Measurements from ENCODE around the gene TNS3. TPM values are rescaled to one million over a fixed set of nuclear protein-coding genes. Genes with fewer than 3 reads are reported as not detected.
A peak's percentile ranks its signal among the peaks of the same experiment; 100 is the strongest.

TNS3 gene
- total RNA-seq, 1 donor from 2014 or later: 30.3 TPM

- CTCF ChIA-PET: no interaction called here
Observed at GRCh38 chr7:47453093-47454061, 128.5 kb downstream of the TNS3 start.

GRCh38 chr7:47452715-47453092, 129.2 kb downstream of the TNS3 start:
- CTCF ChIA-PET: no interaction called here
- H3K27ac Mint-ChIP-seq: no peak overlapping the region
- DNase-seq: no peak

More at GRCh38 chr7:47453093-47454061, 128.5 kb downstream of the TNS3 start:
- DNase-seq: no peak
- intact Hi-C loops (cut with micrococcal nuclease): no loop called here
- no peak for TF ChIP-seq CTCF (IDR thresholded peaks at IDR 0.05)
- Mint-ChIP-seq H3K27ac (peak overlapping the region; percentile 59), H3K27me3 (no peaks in the 10 kb centered on the region), H3K36me3 (ENCODE audit: low read depth) (peaks cover 7% of the 10 kb centered on the region), H3K4me1 (peaks cover 18% of the 10 kb centered on the region), H3K4me3 (no peak overlapping the region), H3K9me3 (no peaks in the 10 kb centered on the region)
- ATAC-seq (ENCODE audit: low read depth): no peak
- POLR2A ChIA-PET: no interaction called here

GRCh38 chr7:47452295-47452694, 129.6 kb downstream of the TNS3 start:
- DNase-seq (no peak), ATAC-seq (ENCODE audit: low read depth) (no peak)
- intact Hi-C loops (cut with micrococcal nuclease): no loop called here
- Mint-ChIP-seq H3K4me3 (no peak overlapping the region), H3K36me3 (ENCODE audit: low read depth) (peaks cover 7% of the 10 kb centered on the region), H3K27ac (no peak overlapping the region), H3K9me3 (no peaks in the 10 kb centered on the region), H3K4me1 (peaks cover 15% of the 10 kb centered on the region), H3K27me3 (no peaks in the 10 kb centered on the region)
- TF ChIP-seq CTCF (IDR thresholded peaks at IDR 0.05): no peak
- ChIA-PET POLR2A (no interaction called here), CTCF (no interaction called here)

More at GRCh38 chr7:47452715-47453092, 129.2 kb downstream of the TNS3 start:
- Mint-ChIP-seq H3K27me3 (no peaks in the 10 kb centered on the region), H3K4me3 (no peak overlapping the region), H3K4me1 (peaks cover 13% of the 10 kb centered on the region), H3K36me3 (ENCODE audit: low read depth) (peaks cover 7% of the 10 kb centered on the region), H3K9me3 (no peaks in the 10 kb centered on the region)
- intact Hi-C loops (cut with micrococcal nuclease): no loop called here
- POLR2A ChIA-PET: no interaction called here
- ATAC-seq (ENCODE audit: low read depth): no peak
- TF ChIP-seq CTCF (IDR thresholded peaks at IDR 0.05): no peak

- H3K4me3 Mint-ChIP-seq: no peak overlapping the region
- H3K9me3 Mint-ChIP-seq: no peaks in the 10 kb centered on the region
- ChIA-PET POLR2A (no interaction called here), CTCF (no interaction called here)
- TF ChIP-seq CTCF (IDR thresholded peaks at IDR 0.05): no peak
- H3K27ac Mint-ChIP-seq: no peak overlapping the region
- no peaks in the 10 kb centered on the region for H3K27me3 Mint-ChIP-seq
- no peak for ATAC-seq (ENCODE audit: low read depth)
- no peak for DNase-seq
- intact Hi-C loops (cut with micrococcal nuclease): no loop called here
- peaks cover 7% of the 10 kb centered on the region for H3K36me3 Mint-ChIP-seq (ENCODE audit: low read depth)
- peaks cover 18% of the 10 kb centered on the region for H3K4me1 Mint-ChIP-seq
Observed at GRCh38 chr7:47451851-47452205, 130.1 kb downstream of the TNS3 start.

GRCh38 chr7:47449810-47450590, 131.9 kb downstream of the TNS3 start:
- H3K27ac Mint-ChIP-seq: no peak overlapping the region
- ATAC-seq (ENCODE audit: low read depth): no peak
- ChIA-PET POLR2A (no interaction called here), CTCF (no interaction called here)
- H3K4me3 Mint-ChIP-seq: no peak overlapping the region
- TF ChIP-seq CTCF (IDR thresholded peaks at IDR 0.05): no peak
- peaks cover 7% of the 10 kb centered on the region for H3K36me3 Mint-ChIP-seq (ENCODE audit: low read depth)
- H3K9me3 Mint-ChIP-seq: no peaks in the 10 kb centered on the region
- H3K27me3 Mint-ChIP-seq: no peaks in the 10 kb centered on the region
- DNase-seq: no peak
- intact Hi-C loops (cut with micrococcal nuclease): no loop called here
- peaks cover 31% of the 10 kb centered on the region for H3K4me1 Mint-ChIP-seq

Data from activated B cell treated with CpG ODN at 0.5 μM for 24 hours (primary cell).